B cell (primary cell): ENCODE data around the gene KRTAP4-6. TPM values are rescaled to one million over a fixed set of nuclear protein-coding genes. Genes with fewer than 3 reads are reported as not detected.
"Not testable (repeated sequence)": the region's sequence is repeated elsewhere in the genome, so short reads cannot be mapped to it uniquely, and the experiment has no call there.

Experiments
- ATAC-seq: fragments of 200-7000 bp; cut with Tn5 transposase; one replicate; pipeline ENCODE4 v1.10.0; 2021; ENCODE audit warnings: low read depth, mild to moderate bottlenecking, moderate number of reproducible peaks, moderate library complexity
- CTCF ChIA-PET: fragments of 350-600 bp; sonication (Branson Sonifier 250); formaldehyde crosslinking; loops from one replicate; lab custom pipeline; 2021; ENCODE audit warnings: antibody characterized with exemption, inconsistent platforms; lab: Charles Lee
- POLR2A ChIA-PET: fragments of 350-600 bp; sonication (Branson Sonifier 250); formaldehyde crosslinking; loops from one replicate; lab custom pipeline; 2021; ENCODE audit warnings: antibody characterized with exemption; lab: Charles Lee
- DNase-seq: peaks from one replicate; pipeline ENCODE4 v3.0.0; 2013
- H2AFZ ChIP-seq: 2 replicates; pipeline ENCODE4 v1.6.1; 2012; ENCODE audit warnings: mild to moderate bottlenecking, low read depth, low read length; ENCODE audit not compliant: insufficient read depth, poor library complexity, severe bottlenecking
- H3K27ac ChIP-seq, 2 donors: 1 replicate in 1 of 2; 2 replicates in 1 of 2; pipeline ENCODE4 v1.5.1; 2012 to 2013; ENCODE audit warnings: low read length in 2 of 2, mild to moderate bottlenecking in 2 of 2, moderate library complexity in 1 of 2
- H3K27me3 ChIP-seq, 4 experiments: fragments of 200-600 bp in 1 of 4; sonication (generic) in 1 of 4; replicated peaks in 1 of 4; 1 replicate in 2 of 4; 2 replicates in 2 of 4; pipeline versions ENCODE4 v1.6.1 to v1.7.0; 2013 to 2016; ENCODE audit warnings: low read length in 3 of 4, mild to moderate bottlenecking in 2 of 4, mixed read lengths in 1 of 4, moderate library complexity in 1 of 4; ENCODE audit not compliant: insufficient read depth in 4 of 4, control insufficient read depth in 3 of 4; ENCODE audit errors: control extremely low read depth in 1 of 4
- H3K36me3 ChIP-seq, 2 experiments: replicated peaks in 1 of 2; 1 replicate in 1 of 2; 2 replicates in 1 of 2; pipeline versions ENCODE4 v1.6.1 to v1.7.1; 2013; ENCODE audit warnings: low read length in 1 of 2; ENCODE audit not compliant: insufficient read depth in 2 of 2, control insufficient read depth in 1 of 2; ENCODE audit errors: control extremely low read depth in 1 of 2, extremely low read depth in 1 of 2
- H3K4me1 ChIP-seq, 2 donors: fragments of 200-600 bp in 1 of 2; sonication (generic) in 1 of 2; 1 replicate in 1 of 2; 2 replicates in 1 of 2; pipeline versions ENCODE4 v1.5.1 to v1.6.1; 2013 to 2017; ENCODE audit warnings: low read length in 2 of 2; ENCODE audit not compliant: control insufficient read depth in 2 of 2, insufficient read depth in 2 of 2
- H3K4me2 ChIP-seq: replicated peaks from 2 replicates; pipeline ENCODE3; 2012; ENCODE audit warnings: mild to moderate bottlenecking, low read depth, low read length; ENCODE audit not compliant: poor library complexity, severe bottlenecking
- H3K4me3 ChIP-seq, 5 experiments: fragments of 200-600 bp in 1 of 5; sonication (generic) in 1 of 5; 1 replicate in 3 of 5; 2 replicates in 2 of 5; pipeline versions ENCODE4 v1.5.1 to v1.7.0; 2011 to 2016; ENCODE audit warnings: low read length in 4 of 5, mild to moderate bottlenecking in 4 of 5, low read depth in 2 of 5, control low read depth in 1 of 5, moderate library complexity in 1 of 5; ENCODE audit not compliant: insufficient read depth in 1 of 5; ENCODE audit errors: control extremely low read depth in 1 of 5, extremely low read depth in 1 of 5
- H3K79me2 ChIP-seq: fragments of 200-600 bp; sonication (generic); one replicate; pipeline ENCODE4 v1.6.0; 2016; ENCODE audit warnings: low read length; ENCODE audit not compliant: control insufficient read depth, insufficient read depth
- H3K9ac ChIP-seq: fragments of 200-600 bp; sonication (generic); 2 replicates; pipeline ENCODE4 v1.6.1; 2017; ENCODE audit warnings: mild to moderate bottlenecking, low read length, moderate library complexity
- H3K9me3 ChIP-seq, 3 donors: one replicate each; pipeline versions ENCODE4 v1.6.1 to v1.7.1; 2013; ENCODE audit warnings: low read length in 2 of 3; ENCODE audit not compliant: control insufficient read depth in 2 of 3, insufficient read depth in 1 of 3; ENCODE audit errors: control extremely low read depth in 1 of 3
- H4K20me1 ChIP-seq: 2 replicates; pipeline ENCODE4 v1.6.0; 2012; ENCODE audit warnings: mild to moderate bottlenecking, low read length; ENCODE audit not compliant: insufficient read depth, control insufficient read depth, poor library complexity, severe bottlenecking
- H3K27ac Mint-ChIP-seq: one replicate; pipeline ENCODE4 v1.8.0; 2021; ENCODE audit warnings: mixed read lengths
- H3K27me3 Mint-ChIP-seq: one replicate; pipeline ENCODE4 v1.8.0; 2021; ENCODE audit warnings: mixed read lengths
- H3K4me1 Mint-ChIP-seq: one replicate; pipeline ENCODE4 v1.8.0; 2021; ENCODE audit warnings: mixed read lengths
- H3K4me3 Mint-ChIP-seq: one replicate; pipeline ENCODE4 v1.8.0; 2021; ENCODE audit warnings: mixed read lengths
- H3K9me3 Mint-ChIP-seq: one replicate; pipeline ENCODE4 v1.8.0; 2022; ENCODE audit warnings: mixed read lengths; ENCODE audit not compliant: insufficient read depth
- CTCF ChIP-seq: fragments of 200-600 bp; IDR thresholded peaks from one replicate; pipeline ENCODE4 v1.8.0; 2022; ENCODE audit warnings: antibody characterized with exemption, mild to moderate bottlenecking
- EZH2 ChIP-seq: IDR thresholded peaks from 2 replicates; pipeline ENCODE4 v1.6.1; 2012; ENCODE audit warnings: borderline replicate concordance, low read depth, mild to moderate bottlenecking, moderate library complexity, low read length; ENCODE audit not compliant: insufficient read depth, poor library complexity, severe bottlenecking
- WGBS: methylation state at CpG from one replicate; pipeline ENCODE4 v1.1.5; 2013; ENCODE audit warnings: missing lambda C conversion rate; ENCODE audit not compliant: insufficient coverage; 5-methylcytosine and 5-hydroxymethylcytosine counted together
- intact Hi-C: fragments of 100-400 bp; cut with micrococcal nuclease; formaldehyde crosslinking; loops from one replicate; pipeline ENCODE4 v1.10.0; 2022
- polyA plus RNA-seq: library from polyadenylated mRNA; depleted of rRNA; stranded (reverse); fragments of >200 nt; gene quantifications from 2 replicates; pipeline ENCODE4 v1.2.3, GENCODE V29; 2012
- total RNA-seq, 2 donors: library from RNA; stranded (reverse); fragments of 120-200 nt in 1 of 2; gene quantifications; 1 replicate in 1 of 2; 2 replicates in 1 of 2; pipeline versions ENCODE4 v1.2.3 to v1.2.4, GENCODE V29; 2013 to 2022

KRTAP4-6 gene
- total and polyA plus RNA-seq, 2 donors (not counting 1 experiment from before 2014, with no cell fraction given): not detected

GRCh38 chr17:41150026-41150425 lies 9.7 kb upstream of the KRTAP4-6 start:
- Histone ChIP-seq H3K9ac (no peak overlapping the region), H3K79me2 (no peaks in the 10 kb centered on the region), H2AFZ (no peak overlapping the region), H4K20me1 (no peaks in the 10 kb centered on the region), H3K4me1 (no peaks in the 10 kb centered on the region), H3K36me3 (no peaks in the 10 kb centered on the region), H3K27me3 (no peaks in the 10 kb centered on the region), H3K9me3 (no peaks in the 10 kb centered on the region), H3K4me2 (no peak overlapping the region), H3K27ac (no peak overlapping the region), H3K4me3 (no peak overlapping the region)
- H3K9me3 Mint-ChIP-seq: no peaks in the 10 kb centered on the region
- POLR2A ChIA-PET: no interaction called here
- peaks cover 8% of the 10 kb centered on the region for H3K27me3 Mint-ChIP-seq
- H3K4me3 Mint-ChIP-seq: no peak overlapping the region
- DNase-seq: no peak
- H3K27ac Mint-ChIP-seq: no peak overlapping the region
- ATAC-seq: no peak
- CTCF ChIA-PET: interaction anchor here (1.0 kb wide), 1 partner anchor 23 kb away, joined by 3 read pairs; no protein-coding TSS in a partner anchor
- 83% methylated on average over 2 of the region's 4 CpGs for WGBS
- TF ChIP-seq EZH2 (no peak), CTCF (no peak)
- H3K4me1 Mint-ChIP-seq: no peaks in the 10 kb centered on the region
- intact Hi-C loops: no loop called here

GRCh38 chr17:41149652-41149985 lies 9.3 kb upstream of the KRTAP4-6 start, which contains the start of gene KRTAP4-5:
Gene KRTAP4-5, minus strand, starts transcription at chr17:41149825. Its CDS starts 58 bp downstream, at chr17:41149767.
- DNase-seq (no peak), ATAC-seq (no peak)
- intact Hi-C loops: no loop called here
- Histone ChIP-seq H4K20me1 (no peaks in the 10 kb centered on the region), H3K9me3 (no peaks in the 10 kb centered on the region), H3K4me2 (no peak within 1 kb of the TSS), H2AFZ (no peak within 1 kb of the TSS), H3K36me3 (no peaks in the 10 kb centered on the region), H3K4me1 (no peaks in the 10 kb centered on the region), H3K4me3 (no peak within 1 kb of the TSS), H3K27ac (no peak within 1 kb of the TSS), H3K9ac (no peak within 1 kb of the TSS), H3K79me2 (no peaks in the 10 kb centered on the region), H3K27me3 (no peaks in the 10 kb centered on the region)
- no peak within 1 kb of the TSS for H3K4me3 Mint-ChIP-seq
- WGBS: 92% methylated on average over 2 of the region's 2 CpGs
- TF ChIP-seq CTCF (no peak), EZH2 (no peak)
- no peaks in the 10 kb centered on the region for H3K4me1 Mint-ChIP-seq
- POLR2A ChIA-PET: no interaction called here
- peaks cover 8% of the 10 kb centered on the region for H3K27me3 Mint-ChIP-seq
- CTCF ChIA-PET: no interaction called here
- H3K9me3 Mint-ChIP-seq: no peaks in the 10 kb centered on the region
- H3K27ac Mint-ChIP-seq: no peak within 1 kb of the TSS

GRCh38 chr17:41148971-41149651 lies 8.8 kb upstream of the KRTAP4-6 start:
- H3K9me3 ChIP-seq, H3K36me3 ChIP-seq, H3K27ac Mint-ChIP-seq, H3K4me1 Mint-ChIP-seq, H4K20me1 ChIP-seq, H3K27me3 Mint-ChIP-seq, H2AFZ ChIP-seq, POLR2A ChIA-PET, H3K4me3 ChIP-seq, H3K4me3 Mint-ChIP-seq, CTCF ChIA-PET, H3K4me1 ChIP-seq, H3K9me3 Mint-ChIP-seq, H3K9ac ChIP-seq, intact Hi-C loops, H3K79me2 ChIP-seq, DNase-seq, H3K27me3 ChIP-seq, H3K27ac ChIP-seq, ATAC-seq, H3K4me2 ChIP-seq: not testable (repeated sequence)
- 81% methylated on average over 9 of the region's 10 CpGs for WGBS
